Uterine smooth muscle cell (primary cell): Measurements from ENCODE around the gene GLMP. TPM values are rescaled to one million over a fixed set of nuclear protein-coding genes. Genes with fewer than 3 reads are reported as not detected.

Experiments
- total RNA-seq: library from RNA; depleted of rRNA; stranded (reverse); fragments of >200 nt; gene quantifications from 2 replicates; pipeline ENCODE4 v1.2.3, GENCODE V29; 2014

Gene GLMP, protein sequence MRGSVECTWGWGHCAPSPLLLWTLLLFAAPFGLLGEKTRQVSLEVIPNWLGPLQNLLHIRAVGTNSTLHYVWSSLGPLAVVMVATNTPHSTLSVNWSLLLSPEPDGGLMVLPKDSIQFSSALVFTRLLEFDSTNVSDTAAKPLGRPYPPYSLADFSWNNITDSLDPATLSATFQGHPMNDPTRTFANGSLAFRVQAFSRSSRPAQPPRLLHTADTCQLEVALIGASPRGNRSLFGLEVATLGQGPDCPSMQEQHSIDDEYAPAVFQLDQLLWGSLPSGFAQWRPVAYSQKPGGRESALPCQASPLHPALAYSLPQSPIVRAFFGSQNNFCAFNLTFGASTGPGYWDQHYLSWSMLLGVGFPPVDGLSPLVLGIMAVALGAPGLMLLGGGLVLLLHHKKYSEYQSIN
- 38.3 and 69.4 TPM in 2 replicates for total RNA-seq

DNA sequence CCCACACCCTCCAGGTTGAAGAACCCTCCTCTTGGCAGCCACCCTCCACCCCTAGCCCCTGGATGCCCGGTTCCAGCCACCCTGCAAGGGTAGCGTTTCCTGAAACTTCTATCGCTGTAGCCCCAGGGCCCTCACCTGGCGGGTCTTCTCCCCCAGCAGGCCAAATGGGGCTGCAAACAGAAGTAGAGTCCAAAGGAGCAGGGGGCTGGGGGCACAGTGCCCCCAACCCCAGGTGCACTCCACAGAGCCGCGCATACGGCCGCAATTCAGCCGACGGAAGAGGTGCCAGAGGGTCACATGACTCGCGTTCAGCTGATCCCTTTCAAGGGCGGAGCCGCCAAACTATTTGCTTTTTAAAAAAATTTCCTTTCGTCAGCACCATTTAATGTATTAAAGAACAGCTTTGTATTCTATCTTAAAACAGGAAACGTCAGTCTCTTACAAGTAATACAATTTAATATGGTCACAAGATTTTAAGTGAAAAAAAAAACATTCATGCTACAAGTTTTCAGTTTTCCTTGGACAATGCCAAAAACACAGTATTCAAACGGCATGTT, at the start of gene GLMP:
GLMP (minus strand) TSS at position 289 of the 557 bp plus-strand sequence; CDS start at position 255, 34 bp downstream.

DNA sequence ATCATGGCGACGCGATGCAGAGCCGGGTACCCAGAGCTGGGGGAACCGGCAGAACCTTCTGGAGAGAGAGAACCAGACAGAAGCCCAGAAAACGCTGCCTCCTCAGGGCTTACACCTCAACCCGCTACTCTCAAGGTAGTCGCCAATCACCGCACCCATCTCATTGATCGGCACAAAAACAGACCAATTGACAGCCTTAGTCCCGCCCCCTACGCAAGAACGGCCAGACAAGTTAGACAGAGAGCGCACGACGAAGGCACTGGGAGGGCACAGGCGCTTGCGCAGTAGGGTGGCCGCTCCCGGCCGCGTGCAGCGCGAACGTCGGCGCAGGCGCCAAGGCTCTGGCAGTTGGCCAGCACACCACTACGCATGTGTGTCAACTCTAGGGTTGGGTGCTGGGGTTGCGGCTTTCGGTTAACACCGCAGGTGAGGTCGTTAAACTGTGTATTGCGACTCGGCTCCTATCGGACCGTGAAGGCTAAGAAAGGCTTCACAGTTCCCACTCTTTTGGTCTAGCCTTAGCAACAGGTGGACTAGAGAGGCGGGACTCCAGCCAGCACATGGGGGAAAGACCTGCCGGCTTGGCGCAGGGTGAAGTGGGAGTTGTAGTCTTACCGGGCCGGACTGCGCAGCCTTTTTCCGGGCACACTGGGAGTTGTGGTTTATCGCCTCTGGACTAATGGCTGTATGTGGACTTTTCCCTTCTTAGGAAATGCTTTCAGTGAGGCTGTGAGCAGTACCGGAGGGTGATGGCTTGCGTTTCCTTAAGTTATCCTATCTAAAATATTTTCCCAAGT, 42.9 kb upstream of the GLMP start, which contains the start of the genes CCT3 and TSACC:
CCT3 (minus strand) TSS at position 113 of the 797 bp plus-strand sequence; CDS start at position 5, 108 bp downstream.
TSACC (plus strand) TSS at position 347 of the 797 bp plus-strand sequence. CDS start 1,232 bp downstream, outside the sequence.

DNA sequence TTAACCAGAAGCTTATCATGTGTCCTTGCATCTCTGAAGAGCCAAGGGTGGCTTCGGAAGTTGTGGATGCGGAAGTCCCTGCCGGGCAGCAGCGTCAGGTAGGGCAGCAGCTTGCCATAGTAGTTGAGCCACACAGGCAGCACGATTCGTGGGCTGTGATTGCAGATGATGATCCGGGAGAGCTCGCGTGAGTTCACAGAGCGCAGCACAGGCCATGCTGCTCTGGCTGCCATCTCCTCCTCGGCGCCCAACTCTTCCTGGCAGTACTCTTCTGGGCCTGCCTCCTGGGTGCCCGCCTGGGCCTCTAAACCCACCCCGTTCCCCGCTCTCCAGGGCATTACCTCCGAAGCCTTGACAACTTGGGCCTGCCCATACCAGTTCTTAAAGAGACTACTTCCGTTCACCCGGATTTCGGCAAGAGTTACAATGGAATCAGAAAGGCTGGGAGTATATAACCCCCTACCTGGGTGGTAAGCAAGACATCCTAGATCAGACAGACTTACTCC, 3.4 kb upstream of the GLMP start, which contains the start of gene VHLL:
VHLL (minus strand) TSS at position 456 of the 506 bp plus-strand sequence; CDS start at position 338, 118 bp downstream.

DNA sequence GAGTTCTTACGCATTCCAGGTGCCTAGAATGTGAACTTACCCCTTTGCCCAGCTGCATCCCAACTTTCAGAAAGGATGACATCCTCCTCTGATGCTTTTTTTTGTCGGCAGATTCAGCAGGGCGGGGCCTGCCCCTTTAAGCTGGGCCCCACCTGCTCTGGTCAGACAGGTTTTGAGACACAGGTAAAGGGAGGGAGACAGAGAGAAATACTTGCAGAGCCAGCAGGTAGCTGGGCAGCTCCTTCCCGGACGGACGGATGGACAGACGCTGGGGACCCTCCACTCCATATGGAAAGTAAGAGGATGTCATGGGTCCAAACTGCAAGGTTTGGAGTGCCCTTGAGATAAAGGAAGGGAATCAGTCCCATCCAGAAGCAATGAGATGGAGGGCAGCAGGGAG, 11.4 kb downstream of the GLMP start, which contains the start of gene TMEM79:
TMEM79 (plus strand) TSS at position 214 of the 400 bp plus-strand sequence. CDS start 902 bp downstream, outside the sequence.

DNA sequence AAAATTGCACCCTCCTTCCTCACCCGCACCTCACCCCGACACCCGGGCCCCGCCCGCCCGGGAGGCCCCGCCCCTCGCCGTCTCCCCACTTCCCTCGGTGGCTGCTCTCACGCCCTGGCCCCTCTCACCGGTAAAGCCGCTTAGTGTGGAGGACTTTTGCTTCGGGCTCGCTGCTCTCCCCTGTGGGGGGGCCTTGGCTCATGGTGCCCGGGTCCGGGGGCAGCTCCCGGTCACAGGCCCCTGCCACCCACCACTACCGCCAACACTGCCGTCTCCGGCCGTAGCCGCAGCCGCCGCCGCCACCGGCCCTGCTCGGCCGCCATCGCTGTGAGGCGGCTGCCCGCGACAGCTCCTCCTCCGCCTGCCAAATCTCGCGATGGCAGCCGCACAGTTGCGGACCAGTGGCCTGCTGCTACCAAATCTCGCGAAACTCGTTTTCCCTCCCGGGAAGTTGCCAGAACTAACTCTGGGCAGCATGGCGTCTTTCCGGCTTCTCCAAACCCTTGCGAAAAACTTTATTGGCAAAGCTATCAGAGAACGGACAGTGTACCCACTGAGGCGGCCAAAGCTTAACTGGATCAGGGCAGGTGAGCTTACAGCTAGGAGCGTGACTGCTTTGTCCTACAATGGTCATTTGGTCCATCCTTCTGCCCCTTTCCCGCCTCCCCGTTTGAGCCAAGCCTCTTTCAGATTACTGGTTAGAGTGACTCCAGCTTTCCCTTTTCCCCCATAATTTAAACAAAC, 12.8 kb downstream of the GLMP start, which contains the start of gene SMG5:
SMG5 (minus strand) TSS at position 347 of the 744 bp plus-strand sequence; CDS start at position 202, 145 bp downstream.

DNA sequence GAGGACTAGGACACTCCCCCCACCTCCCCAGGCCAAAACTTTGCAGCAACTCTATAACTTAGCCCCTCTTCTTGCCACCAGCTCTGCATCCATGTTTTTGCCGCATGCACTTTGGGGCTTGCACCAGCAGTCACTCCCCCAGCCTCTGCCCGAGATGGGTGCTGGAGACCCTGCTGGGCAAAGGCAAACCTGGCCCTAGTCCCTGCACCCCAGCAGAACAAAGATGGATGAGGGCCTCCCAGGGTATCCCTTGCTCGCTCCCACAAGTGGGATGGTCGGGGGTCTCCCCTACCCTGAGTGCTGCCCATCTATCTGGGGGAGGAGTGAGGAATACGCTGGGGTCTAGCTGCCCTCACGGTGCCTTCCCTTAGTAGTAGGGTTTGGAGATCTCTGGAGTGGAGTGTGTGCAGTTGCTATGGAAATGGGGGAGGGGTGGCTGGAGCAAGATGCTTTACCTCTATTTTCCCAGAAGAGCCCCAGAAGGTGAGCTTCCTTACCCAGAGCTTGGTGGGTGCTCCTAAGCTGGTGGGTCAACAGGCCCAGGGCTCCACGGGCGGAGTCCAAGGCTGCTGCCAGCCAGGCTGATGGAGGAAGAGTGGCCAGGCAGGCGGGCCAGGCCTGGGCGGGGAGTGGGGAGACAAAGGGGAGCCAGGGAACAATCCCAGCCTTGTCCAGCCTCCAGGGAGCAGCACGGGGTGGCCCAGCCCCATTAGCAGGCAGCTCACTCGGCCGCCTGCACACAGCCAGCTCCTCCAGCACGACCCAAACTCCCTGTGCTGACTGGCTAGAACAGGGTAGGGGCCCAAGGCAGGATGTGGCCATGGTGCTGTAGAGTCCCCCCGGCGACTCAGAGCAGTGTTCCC, 47.8 kb downstream of the GLMP start, which contains the start of gene PAQR6:
PAQR6 (minus strand) TSS at position 597 of the 863 bp plus-strand sequence. CDS start 1,325 bp downstream, outside the sequence.

Other genes with a start within 250 kb of the GLMP start
- gene UBQLN4, start 241.9 kb downstream of the GLMP start, total RNA-seq: 12.8 and 14.7 TPM in 2 replicates
- 35.0 and 40.1 TPM in 2 replicates for gene LAMTOR2, start 240.9 kb downstream of the GLMP start, total RNA-seq
- gene RAB25, start 234.5 kb downstream of the GLMP start, total RNA-seq: not detected in 2 replicates
- gene MEX3A, start 213.2 kb downstream of the GLMP start, total RNA-seq: 0.89 and 1.7 TPM in 2 replicates
- 1,149 and 1,765 TPM in 2 replicates for gene LMNA, start 181.0 kb downstream of the GLMP start, total RNA-seq
- gene SEMA4A, start 142.1 kb downstream of the GLMP start, total RNA-seq: 0.66 and 1.2 TPM in 2 replicates
- 7.6 and 11.2 TPM in 2 replicates for gene SLC25A44, start 101.6 kb downstream of the GLMP start, total RNA-seq
- 28.9 and 45.6 TPM in 2 replicates for gene PMF1, start 82.7 kb downstream of the GLMP start, total RNA-seq
- 0.11 TPM in 1 of 2 replicates, not detected in the other for gene BGLAP, start 53.5 kb downstream of the GLMP start, total RNA-seq
- 0.22 and 0.37 TPM in 2 replicates for gene PAQR6, start 47.6 kb downstream of the GLMP start, total RNA-seq
- 54.8 and 59.2 TPM in 2 replicates for gene SMG5, start 12.9 kb downstream of the GLMP start, total RNA-seq
- gene TMEM79, start 11.4 kb downstream of the GLMP start, total RNA-seq: 1.3 and 2.5 TPM in 2 replicates
- not detected in 2 replicates for gene VHLL, start 3.6 kb upstream of the GLMP start, total RNA-seq
- 385 and 599 TPM in 2 replicates for gene CCT3, start 42.6 kb upstream of the GLMP start, total RNA-seq
- not detected in 2 replicates for gene TSACC, start 42.8 kb upstream of the GLMP start, total RNA-seq
- gene RHBG, start 73.5 kb upstream of the GLMP start, total RNA-seq: not detected in 2 replicates
- gene MEF2D, start 205.1 kb upstream of the GLMP start, total RNA-seq: 6.9 and 7.7 TPM in 2 replicates